Measurements from ENCODE around the gene P2RY11. TPM values are rescaled to one million over a fixed set of nuclear protein-coding genes. Genes with fewer than 3 reads are reported as not detected.

Gene P2RY11
- total RNA-seq, 1 experiment from 2014 or later = 43.8 TPM

GRCh38 chr19:10143681-10144080, 32.2 kb downstream of the P2RY11 start:
- H3K9ac ChIP-seq (ENCODE audit: low read length) = no peak overlapping the region
- H2AFZ ChIP-seq (ENCODE audit: low read depth, low read length, poor library complexity, severe bottlenecking) = no peak overlapping the region
- intact Hi-C loops (cut with micrococcal nuclease) = no loop called here
- CTCF ChIA-PET = no interaction called here
- ATAC-seq = no peak
- no peaks in the 10 kb centered on the region for H3K4me1 ChIP-seq (ENCODE audit: control insufficient read depth in 1 of 2, insufficient read depth in 2 of 2, low read length in 2 of 2)
- peaks cover 11% of the 10 kb centered on the region; the same call in 1 of the 2 replicates for H3K79me2 ChIP-seq (ENCODE audit: insufficient read depth, low read length)
- no peaks in the 10 kb centered on the region for H3K9me3 ChIP-seq (ENCODE audit: control insufficient read depth in 1 of 2, insufficient read depth in 1 of 2, low read depth in 1 of 2, low read length in 2 of 2)
- POLR2A ChIA-PET = no interaction called here
- RAD21 ChIA-PET (ENCODE audit: low non-redundant PET in 1 of 2, low total read pairs in 2 of 2, uncharacterized antibody in 2 of 2, unreplicated experiment in 2 of 2) = no interaction called here
- H3K4me3 ChIP-seq (replicated peaks in 1 of 2; ENCODE audit: low read depth in 1 of 2, low read length in 2 of 2) = no peak overlapping the region
- TF ChIP-seq, protein P1, sequence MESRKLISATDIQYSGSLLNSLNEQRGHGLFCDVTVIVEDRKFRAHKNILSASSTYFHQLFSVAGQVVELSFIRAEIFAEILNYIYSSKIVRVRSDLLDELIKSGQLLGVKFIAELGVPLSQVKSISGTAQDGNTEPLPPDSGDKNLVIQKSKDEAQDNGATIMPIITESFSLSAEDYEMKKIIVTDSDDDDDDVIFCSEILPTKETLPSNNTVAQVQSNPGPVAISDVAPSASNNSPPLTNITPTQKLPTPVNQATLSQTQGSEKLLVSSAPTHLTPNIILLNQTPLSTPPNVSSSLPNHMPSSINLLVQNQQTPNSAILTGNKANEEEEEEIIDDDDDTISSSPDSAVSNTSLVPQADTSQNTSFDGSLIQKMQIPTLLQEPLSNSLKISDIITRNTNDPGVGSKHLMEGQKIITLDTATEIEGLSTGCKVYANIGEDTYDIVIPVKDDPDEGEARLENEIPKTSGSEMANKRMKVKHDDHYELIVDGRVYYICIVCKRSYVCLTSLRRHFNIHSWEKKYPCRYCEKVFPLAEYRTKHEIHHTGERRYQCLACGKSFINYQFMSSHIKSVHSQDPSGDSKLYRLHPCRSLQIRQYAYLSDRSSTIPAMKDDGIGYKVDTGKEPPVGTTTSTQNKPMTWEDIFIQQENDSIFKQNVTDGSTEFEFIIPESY (IDR thresholded peaks at IDR 0.05; ENCODE audit: extremely low read depth, insufficient replicate concordance, low read length) = no peak
- no peak for TF ChIP-seq POLR2A (IDR thresholded peaks at IDR 0.05; ENCODE audit: borderline replicate concordance, extremely low read depth, insufficient read depth, insufficient read length)
- TF ChIP-seq, protein P2, sequence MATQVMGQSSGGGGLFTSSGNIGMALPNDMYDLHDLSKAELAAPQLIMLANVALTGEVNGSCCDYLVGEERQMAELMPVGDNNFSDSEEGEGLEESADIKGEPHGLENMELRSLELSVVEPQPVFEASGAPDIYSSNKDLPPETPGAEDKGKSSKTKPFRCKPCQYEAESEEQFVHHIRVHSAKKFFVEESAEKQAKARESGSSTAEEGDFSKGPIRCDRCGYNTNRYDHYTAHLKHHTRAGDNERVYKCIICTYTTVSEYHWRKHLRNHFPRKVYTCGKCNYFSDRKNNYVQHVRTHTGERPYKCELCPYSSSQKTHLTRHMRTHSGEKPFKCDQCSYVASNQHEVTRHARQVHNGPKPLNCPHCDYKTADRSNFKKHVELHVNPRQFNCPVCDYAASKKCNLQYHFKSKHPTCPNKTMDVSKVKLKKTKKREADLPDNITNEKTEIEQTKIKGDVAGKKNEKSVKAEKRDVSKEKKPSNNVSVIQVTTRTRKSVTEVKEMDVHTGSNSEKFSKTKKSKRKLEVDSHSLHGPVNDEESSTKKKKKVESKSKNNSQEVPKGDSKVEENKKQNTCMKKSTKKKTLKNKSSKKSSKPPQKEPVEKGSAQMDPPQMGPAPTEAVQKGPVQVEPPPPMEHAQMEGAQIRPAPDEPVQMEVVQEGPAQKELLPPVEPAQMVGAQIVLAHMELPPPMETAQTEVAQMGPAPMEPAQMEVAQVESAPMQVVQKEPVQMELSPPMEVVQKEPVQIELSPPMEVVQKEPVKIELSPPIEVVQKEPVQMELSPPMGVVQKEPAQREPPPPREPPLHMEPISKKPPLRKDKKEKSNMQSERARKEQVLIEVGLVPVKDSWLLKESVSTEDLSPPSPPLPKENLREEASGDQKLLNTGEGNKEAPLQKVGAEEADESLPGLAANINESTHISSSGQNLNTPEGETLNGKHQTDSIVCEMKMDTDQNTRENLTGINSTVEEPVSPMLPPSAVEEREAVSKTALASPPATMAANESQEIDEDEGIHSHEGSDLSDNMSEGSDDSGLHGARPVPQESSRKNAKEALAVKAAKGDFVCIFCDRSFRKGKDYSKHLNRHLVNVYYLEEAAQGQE (IDR thresholded peaks at IDR 0.05; ENCODE audit: low read depth) = no peak
- TF ChIP-seq, protein P3, sequence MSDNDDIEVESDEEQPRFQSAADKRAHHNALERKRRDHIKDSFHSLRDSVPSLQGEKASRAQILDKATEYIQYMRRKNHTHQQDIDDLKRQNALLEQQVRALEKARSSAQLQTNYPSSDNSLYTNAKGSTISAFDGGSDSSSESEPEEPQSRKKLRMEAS (IDR thresholded peaks at IDR 0.05) = no peak
- no peak for TF ChIP-seq ELF1 (IDR thresholded peaks at IDR 0.05; ENCODE audit: borderline replicate concordance, low read depth)
- no peak for TF ChIP-seq SRF (IDR thresholded peaks at IDR 0.05; ENCODE audit: low read depth)
- peaks cover 58 to 76% of the 10 kb centered on the region in 2 experiments for H3K36me3 ChIP-seq (ENCODE audit: control insufficient read depth in 1 of 2, insufficient read depth in 2 of 2, low read length in 2 of 2)
- H4K20me1 ChIP-seq (ENCODE audit: insufficient read depth) = no peaks in the 10 kb centered on the region
- H3K27me3 ChIP-seq (ENCODE audit: insufficient read depth, low read length) = no peaks in the 10 kb centered on the region
- BruUV-seq (replicated peaks) = no TSS peak
- no peaks in the 10 kb centered on the region for H3K9me2 ChIP-seq (ENCODE audit: insufficient read depth)
- H3K27ac ChIP-seq (ENCODE audit: low read depth, low read length) = no peak overlapping the region
- no peak overlapping the region for H3K4me2 ChIP-seq (ENCODE audit: low read length)
- DNase-seq (ENCODE audit: low read depth, low spot score) = no peak
